LNCaP clone FGC (cell line): Measurements from ENCODE around the gene CIDEA.

ENCODE experiments used
- DNase-seq: peaks from one replicate; pipeline ENCODE4 v3.0.0-alpha.2; 2011; ENCODE audit warnings: low read depth
- H3K4me3 ChIP-seq: 2 replicates; pipeline ENCODE4 v1.5.1; 2011; ENCODE audit warnings: mild to moderate bottlenecking, low read depth, low read length, control low read depth
- TF ChIP-seq, protein P1 (sequence below): IDR thresholded peaks from 2 replicates; pipeline ENCODE4 v1.5.1; 2012; ENCODE audit warnings: mild to moderate bottlenecking; ENCODE audit not compliant: control insufficient read depth, insufficient read depth; ENCODE audit errors: extremely low read depth

CIDEA gene

GRCh38 chr18:12231040-12231882 lies 22.9 kb upstream of the CIDEA start:
- TF ChIP-seq, protein P1, sequence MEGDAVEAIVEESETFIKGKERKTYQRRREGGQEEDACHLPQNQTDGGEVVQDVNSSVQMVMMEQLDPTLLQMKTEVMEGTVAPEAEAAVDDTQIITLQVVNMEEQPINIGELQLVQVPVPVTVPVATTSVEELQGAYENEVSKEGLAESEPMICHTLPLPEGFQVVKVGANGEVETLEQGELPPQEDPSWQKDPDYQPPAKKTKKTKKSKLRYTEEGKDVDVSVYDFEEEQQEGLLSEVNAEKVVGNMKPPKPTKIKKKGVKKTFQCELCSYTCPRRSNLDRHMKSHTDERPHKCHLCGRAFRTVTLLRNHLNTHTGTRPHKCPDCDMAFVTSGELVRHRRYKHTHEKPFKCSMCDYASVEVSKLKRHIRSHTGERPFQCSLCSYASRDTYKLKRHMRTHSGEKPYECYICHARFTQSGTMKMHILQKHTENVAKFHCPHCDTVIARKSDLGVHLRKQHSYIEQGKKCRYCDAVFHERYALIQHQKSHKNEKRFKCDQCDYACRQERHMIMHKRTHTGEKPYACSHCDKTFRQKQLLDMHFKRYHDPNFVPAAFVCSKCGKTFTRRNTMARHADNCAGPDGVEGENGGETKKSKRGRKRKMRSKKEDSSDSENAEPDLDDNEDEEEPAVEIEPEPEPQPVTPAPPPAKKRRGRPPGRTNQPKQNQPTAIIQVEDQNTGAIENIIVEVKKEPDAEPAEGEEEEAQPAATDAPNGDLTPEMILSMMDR: no peak
- no peak for DNase-seq

GRCh38 chr18:12231986-12232385 lies 22.2 kb upstream of the CIDEA start:
- no peak for DNase-seq
- TF ChIP-seq, protein P1: no peak
- no peak overlapping the region for H3K4me3 ChIP-seq

More at GRCh38 chr18:12231040-12231882, 22.9 kb upstream of the CIDEA start:
- no peak overlapping the region for H3K4me3 ChIP-seq

DNA sequence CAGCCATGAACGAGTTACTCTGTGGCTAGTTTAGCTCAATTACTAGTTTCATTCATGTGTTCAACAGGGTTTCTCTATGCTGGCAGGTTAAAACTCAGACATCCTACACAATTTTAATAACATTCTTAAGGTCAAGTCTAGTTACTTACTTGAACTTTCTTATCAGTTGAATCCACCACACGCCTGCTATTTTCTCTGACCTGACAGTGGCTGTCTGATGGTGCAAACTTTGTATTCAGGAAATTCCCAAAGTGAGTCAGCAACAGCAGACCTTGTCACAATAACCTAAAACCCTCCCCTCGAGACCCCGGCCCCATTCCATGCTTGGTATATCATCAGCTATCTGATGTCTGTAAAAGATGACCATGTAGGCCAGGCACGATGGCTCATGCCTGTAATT lies 20.8 kb upstream of the CIDEA start:
- DNase-seq: no peak
- TF ChIP-seq, protein P1: no peak
- no peak overlapping the region for H3K4me3 ChIP-seq

GRCh38 chr18:12234451-12235190 lies 19.5 kb upstream of the CIDEA start:
- H3K4me3 ChIP-seq: no peak overlapping the region
- TF ChIP-seq, protein P1: no peak
- DNase-seq: no peak

DNA sequence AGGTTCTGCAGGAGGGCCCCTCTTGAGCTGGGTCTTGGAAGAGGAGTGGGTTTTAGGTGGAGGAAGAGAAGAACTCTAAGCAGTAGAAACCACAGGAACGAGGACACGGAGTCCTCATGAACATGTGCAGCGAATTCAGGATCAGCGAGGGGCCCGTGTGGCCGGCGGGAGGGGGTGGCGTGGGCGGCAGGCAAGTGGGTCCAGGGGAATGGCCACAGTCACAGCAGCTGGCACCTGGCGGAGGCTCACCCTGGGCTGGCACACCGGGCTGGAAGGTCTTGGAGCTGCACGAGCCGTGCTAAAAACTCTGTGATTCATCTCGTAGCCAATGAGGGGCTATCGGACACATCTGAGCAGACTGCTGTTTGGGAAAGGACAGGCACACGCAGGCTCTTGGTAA lies 18.0 kb upstream of the CIDEA start:
- no peak overlapping the region for H3K4me3 ChIP-seq
- no peak for DNase-seq
- TF ChIP-seq, protein P1: no peak

- no peak overlapping the region for H3K4me3 ChIP-seq
- no peak for DNase-seq
Observed at GRCh38 chr18:12236934-12237832, 17.0 kb upstream of the CIDEA start.

More at GRCh38 chr18:12236934-12237832, 17.0 kb upstream of the CIDEA start:
- TF ChIP-seq, protein P1: peak; percentile 98
